Lung (tissue), 16 donors: ENCODE measurements around the gene COG2. TPM values are rescaled to one million over a fixed set of nuclear protein-coding genes. Genes with fewer than 3 reads are reported as not detected.

ENCODE experiments used
- ATAC-seq: fragments of 200-7000 bp; cut with Tn5 transposase; one replicate; pipeline ENCODE4 v1.9.1; 2020; ENCODE audit warnings: moderate number of reproducible peaks; ENCODE audit not compliant: insufficient read depth, low FRiP score
- DNase-seq, 3 donors: peaks; one replicate each; pipeline ENCODE4 v3.0.0-alpha.2; 2013 to 2017
- H3K27ac ChIP-seq, 2 donors: one replicate each; pipeline ENCODE4 v1.5.1; 2013; ENCODE audit warnings: mild to moderate bottlenecking in 2 of 2, moderate library complexity in 2 of 2, control low read depth in 1 of 2, inconsistent platforms in 1 of 2, low read depth in 1 of 2, low read length in 1 of 2
- H3K27me3 ChIP-seq, 3 donors: one replicate each; pipeline ENCODE4 v1.5.1; 2013; ENCODE audit warnings: low read length in 2 of 3; ENCODE audit not compliant: control insufficient read depth in 3 of 3, insufficient read depth in 3 of 3
- H3K36me3 ChIP-seq, 4 donors: one replicate each; pipeline ENCODE4 v1.5.1; 2013; ENCODE audit warnings: low read length in 4 of 4, mild to moderate bottlenecking in 1 of 4, moderate library complexity in 1 of 4; ENCODE audit not compliant: control insufficient read depth in 4 of 4, insufficient read depth in 4 of 4
- H3K4me1 ChIP-seq, 5 donors: one replicate each; pipeline ENCODE4 v1.5.1; 2013; ENCODE audit warnings: low read length in 5 of 5, mild to moderate bottlenecking in 2 of 5, moderate library complexity in 1 of 5; ENCODE audit not compliant: control insufficient read depth in 5 of 5, insufficient read depth in 5 of 5
- H3K4me3 ChIP-seq: one replicate; pipeline ENCODE4 v1.5.1; 2013; ENCODE audit warnings: mild to moderate bottlenecking, control low read depth, moderate library complexity
- H3K9ac ChIP-seq, 2 donors: one replicate each; pipeline ENCODE4 v1.5.1; 2013; ENCODE audit warnings: low read length in 2 of 2, control low read depth in 1 of 2; ENCODE audit not compliant: insufficient read depth in 1 of 2
- H3K9me3 ChIP-seq, 4 donors: one replicate each; pipeline ENCODE4 v1.5.1; 2013; ENCODE audit warnings: low read length in 3 of 4, mild to moderate bottlenecking in 1 of 4, moderate library complexity in 1 of 4; ENCODE audit not compliant: control insufficient read depth in 4 of 4, insufficient read depth in 3 of 4
- WGBS, 2 donors: extraction: QIAGEN DNeasy Blood & Tissue Kit; methylation state at CpG; one replicate each; pipeline ENCODE4 v1.1.7; 2013; 5-methylcytosine and 5-hydroxymethylcytosine counted together
- long read RNA-seq, 5 donors: transcript quantifications; one replicate each; lab custom pipeline, GENCODE V29; 2026
- polyA plus RNA-seq, 2 donors: library from polyadenylated mRNA; stranded (reverse); fragments of 200-250 nt; gene quantifications; one replicate each; pipeline ENCODE4 v1.2.1, GENCODE V29; 2013
- total RNA-seq, 2 donors: library from RNA; depleted of rRNA in 1 of 2; stranded (reverse); fragments of >200 nt in 1 of 2; gene quantifications; one replicate each; pipeline ENCODE4 v1.2.1, GENCODE V29; 2014 to 2021
- TF ChIP-seq, protein P1 (sequence below): IDR thresholded peaks from 2 replicates; pipeline ENCODE4 v1.5.1; 2012; ENCODE audit warnings: mild to moderate bottlenecking; ENCODE audit errors: control extremely low read depth, extremely low read depth
- donor health status: control.
- donor health status: control.
- donor health status: Bipolar disorder and iron deficiency.
- donor health status: healthy.
- donor health status: DM: yes; HTN: yes; CAD: no.

The COG2 gene, protein sequence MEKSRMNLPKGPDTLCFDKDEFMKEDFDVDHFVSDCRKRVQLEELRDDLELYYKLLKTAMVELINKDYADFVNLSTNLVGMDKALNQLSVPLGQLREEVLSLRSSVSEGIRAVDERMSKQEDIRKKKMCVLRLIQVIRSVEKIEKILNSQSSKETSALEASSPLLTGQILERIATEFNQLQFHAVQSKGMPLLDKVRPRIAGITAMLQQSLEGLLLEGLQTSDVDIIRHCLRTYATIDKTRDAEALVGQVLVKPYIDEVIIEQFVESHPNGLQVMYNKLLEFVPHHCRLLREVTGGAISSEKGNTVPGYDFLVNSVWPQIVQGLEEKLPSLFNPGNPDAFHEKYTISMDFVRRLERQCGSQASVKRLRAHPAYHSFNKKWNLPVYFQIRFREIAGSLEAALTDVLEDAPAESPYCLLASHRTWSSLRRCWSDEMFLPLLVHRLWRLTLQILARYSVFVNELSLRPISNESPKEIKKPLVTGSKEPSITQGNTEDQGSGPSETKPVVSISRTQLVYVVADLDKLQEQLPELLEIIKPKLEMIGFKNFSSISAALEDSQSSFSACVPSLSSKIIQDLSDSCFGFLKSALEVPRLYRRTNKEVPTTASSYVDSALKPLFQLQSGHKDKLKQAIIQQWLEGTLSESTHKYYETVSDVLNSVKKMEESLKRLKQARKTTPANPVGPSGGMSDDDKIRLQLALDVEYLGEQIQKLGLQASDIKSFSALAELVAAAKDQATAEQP
- total RNA-seq (10 to 100 TPM; 22.6 to 41.0 TPM), polyA plus RNA-seq (10 to 100 TPM in 1 of 2 donors, 1 to 10 TPM in 1; 8.6 to 12.4 TPM)
- long read RNA-seq, donor 1, transcript COG2-202 (18 exons, 2,921 nt), result major isoform, 7 of 12 reads
- long read RNA-seq, donor 1, partial matches to known transcripts, result 5 of 12 reads
- long read RNA-seq, donor 1, other reads (novel, unspliced or antisense), result 0 of 12 reads
- long read RNA-seq, donor 2, partial matches to known transcripts, result 0 of 1 reads
- long read RNA-seq, donor 2, other reads (novel, unspliced or antisense), result 0 of 1 reads
- long read RNA-seq, donor 3, result 0 reads
- long read RNA-seq, donor 4, result 0 reads
- long read RNA-seq, donor 5, partial matches to known transcripts, result 0 of 5 reads
- long read RNA-seq, donor 5, other reads (novel, unspliced or antisense), result 0 of 5 reads

DNA sequence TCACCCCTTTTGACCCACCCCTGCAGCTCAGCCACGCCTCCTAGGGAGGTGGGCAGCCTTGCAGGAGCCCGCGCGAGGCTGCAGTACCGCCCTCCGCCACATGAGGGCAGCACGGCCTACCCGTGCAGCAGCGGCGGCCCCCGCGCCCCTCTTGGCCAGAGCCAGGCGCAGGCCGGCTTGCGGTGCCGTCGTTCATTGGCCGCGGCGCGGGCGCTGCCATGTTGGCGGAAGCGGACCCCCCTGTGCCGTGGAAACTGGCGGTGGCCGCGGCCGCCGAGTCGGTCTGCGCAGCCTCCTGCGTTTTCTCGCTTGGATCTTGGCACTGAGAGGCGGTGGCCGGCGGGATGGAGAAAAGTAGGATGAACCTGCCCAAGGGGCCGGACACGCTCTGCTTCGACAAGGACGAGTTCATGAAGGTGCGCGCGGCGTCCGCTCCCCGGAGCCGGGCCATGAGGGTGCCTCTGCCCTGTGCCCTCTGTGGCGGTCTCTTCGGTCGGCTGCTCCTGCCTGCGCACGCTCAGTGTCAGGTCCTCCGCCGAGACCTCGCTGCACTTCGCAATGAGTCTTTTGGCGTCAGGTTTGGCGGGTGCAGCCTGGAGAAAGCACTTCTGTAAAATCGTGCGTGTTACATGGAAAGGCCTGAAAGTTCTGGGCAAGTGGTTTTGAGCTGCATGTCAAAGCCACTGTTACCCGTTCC lies at the start of gene COG2:
TSS of gene COG2 (plus strand) at position 219 of the 697 bp plus-strand sequence. CDS start at position 345, 126 bp downstream.
- peak; percentile 93 to 97 (median 96) for DNase-seq
- 0 to 1% methylated on average over 61 to 62 of the region's 62 CpGs for WGBS, 2 donors
- Histone ChIP-seq H3K27ac (peak within 1 kb of the TSS; percentile 77 to 89), H3K36me3 (peaks cover 0 to 7% (median 3%) of the 10 kb centered on the region in 4 donors), H3K4me1 (peaks cover 5 to 25% (median 11%) of the 10 kb centered on the region in 5 donors), H3K9me3 (no peaks in the 10 kb centered on the region), H3K4me3 (peak within 1 kb of the TSS; percentile 64), H3K27me3 (no peaks in the 10 kb centered on the region), H3K9ac (peak within 1 kb of the TSS; percentile 35 to 80)
- TF ChIP-seq, protein P1, sequence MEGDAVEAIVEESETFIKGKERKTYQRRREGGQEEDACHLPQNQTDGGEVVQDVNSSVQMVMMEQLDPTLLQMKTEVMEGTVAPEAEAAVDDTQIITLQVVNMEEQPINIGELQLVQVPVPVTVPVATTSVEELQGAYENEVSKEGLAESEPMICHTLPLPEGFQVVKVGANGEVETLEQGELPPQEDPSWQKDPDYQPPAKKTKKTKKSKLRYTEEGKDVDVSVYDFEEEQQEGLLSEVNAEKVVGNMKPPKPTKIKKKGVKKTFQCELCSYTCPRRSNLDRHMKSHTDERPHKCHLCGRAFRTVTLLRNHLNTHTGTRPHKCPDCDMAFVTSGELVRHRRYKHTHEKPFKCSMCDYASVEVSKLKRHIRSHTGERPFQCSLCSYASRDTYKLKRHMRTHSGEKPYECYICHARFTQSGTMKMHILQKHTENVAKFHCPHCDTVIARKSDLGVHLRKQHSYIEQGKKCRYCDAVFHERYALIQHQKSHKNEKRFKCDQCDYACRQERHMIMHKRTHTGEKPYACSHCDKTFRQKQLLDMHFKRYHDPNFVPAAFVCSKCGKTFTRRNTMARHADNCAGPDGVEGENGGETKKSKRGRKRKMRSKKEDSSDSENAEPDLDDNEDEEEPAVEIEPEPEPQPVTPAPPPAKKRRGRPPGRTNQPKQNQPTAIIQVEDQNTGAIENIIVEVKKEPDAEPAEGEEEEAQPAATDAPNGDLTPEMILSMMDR, result peak; percentile 99
- ATAC-seq, result peak; percentile 99

DNA sequence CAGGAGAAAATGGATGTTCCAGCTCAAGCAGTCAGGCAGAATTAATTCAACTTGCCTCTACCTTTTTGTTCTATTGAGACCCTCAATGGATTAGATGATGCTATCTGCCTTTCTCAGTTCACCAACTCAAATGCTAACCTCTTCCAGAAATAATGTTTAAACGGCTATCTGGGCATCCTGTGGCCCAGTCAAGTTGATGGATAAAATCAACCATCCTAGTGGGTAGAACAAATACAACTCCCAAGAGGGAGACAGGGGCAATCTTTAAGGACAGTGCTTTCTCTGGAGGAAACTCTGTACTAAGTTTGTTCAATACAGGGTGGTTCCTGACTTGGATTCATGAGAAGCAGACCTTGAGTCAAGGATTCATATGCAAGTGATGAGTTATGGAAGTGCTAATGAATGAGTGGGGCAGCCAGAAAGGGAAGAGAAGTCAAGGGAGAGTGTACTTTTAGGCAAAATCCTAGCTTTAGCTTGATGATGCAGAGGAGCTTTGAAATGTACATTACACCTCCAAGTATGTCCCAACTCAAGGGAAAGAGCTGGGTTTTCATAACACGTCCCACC lies 49.4 kb upstream of the COG2 start:
- Histone ChIP-seq H3K27ac (no peak overlapping the region), H3K9ac (no peak overlapping the region), H3K4me3 (no peak overlapping the region), H3K9me3 (no peaks in the 10 kb centered on the region), H3K36me3 (no peaks in the 10 kb centered on the region), H3K27me3 (peaks cover 0 to 4% (median 0%) of the 10 kb centered on the region in 3 donors), H3K4me1 (peaks cover 0 to 4% (median 0%) of the 10 kb centered on the region in 5 donors)
- DNase-seq, result no peak
- 37 to 71% methylated on average over 2 of the region's 2 CpGs for WGBS, 2 donors
- TF ChIP-seq, protein P1, result no peak
- ATAC-seq, result no peak

DNA sequence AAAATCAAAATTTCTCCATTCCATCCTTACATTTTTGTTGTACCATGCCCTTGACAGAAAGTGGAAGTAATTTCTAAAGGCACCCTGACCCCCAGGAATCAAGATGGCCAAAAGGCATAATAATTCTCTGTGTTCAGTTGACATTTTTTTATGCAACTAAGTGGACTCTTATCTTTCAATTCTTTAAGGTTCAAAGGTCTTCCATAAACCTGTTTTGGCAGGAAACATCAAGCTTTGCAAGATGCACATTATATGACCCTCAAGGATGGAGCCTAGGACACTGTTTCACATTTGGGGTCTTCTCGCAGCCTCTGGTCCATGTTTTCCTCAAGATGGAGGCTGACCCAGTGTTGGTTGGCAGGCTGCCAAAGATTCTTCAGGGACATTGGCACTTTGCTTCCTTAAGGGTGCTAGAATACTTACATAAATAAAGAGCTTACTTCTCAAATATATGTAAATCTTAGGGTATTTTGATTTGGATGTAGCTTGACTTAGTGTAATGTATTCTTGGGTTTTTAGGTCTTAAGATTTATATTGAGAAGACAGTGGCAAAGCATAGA lies 48.0 kb upstream of the COG2 start:
- Histone ChIP-seq H3K9me3 (no peaks in the 10 kb centered on the region), H3K36me3 (no peaks in the 10 kb centered on the region), H3K4me1 (peaks cover 0 to 4% (median 0%) of the 10 kb centered on the region in 5 donors), H3K4me3 (no peak overlapping the region), H3K27me3 (peaks cover 0 to 4% (median 0%) of the 10 kb centered on the region in 3 donors), H3K9ac (no peak overlapping the region), H3K27ac (no peak overlapping the region)
- no peak for ATAC-seq
- no peak for DNase-seq
- 81 to 91% methylated on average over 1 of the region's 1 CpG for WGBS, 2 donors
- TF ChIP-seq, protein P1, result no peak
